Astrocyte (in vitro differentiated cells and primary cell): Measurements from ENCODE around the gene IFNW1.
"Not testable (repeated sequence)": the region's sequence is repeated elsewhere in the genome, so short reads cannot be mapped to it uniquely, and the experiment has no call there.

ENCODE experiments used
- CTCF ChIP-seq: IDR thresholded peaks from 2 replicates; pipeline ENCODE4 v1.5.1; 2011; ENCODE audit warnings: low read depth, mild to moderate bottlenecking, inconsistent platforms, low read length, moderate library complexity; ENCODE audit not compliant: insufficient read depth
- EZH2 ChIP-seq: IDR thresholded peaks from 2 replicates; pipeline ENCODE4 v1.6.1; 2012; ENCODE audit warnings: mild to moderate bottlenecking, low read length, inconsistent platforms; ENCODE audit not compliant: insufficient read depth

GRCh38 chr9:21182810-21183736 lies 41.4 kb upstream of the IFNW1 start:
- peak; percentile 49 for TF ChIP-seq CTCF
- TF ChIP-seq EZH2: not testable (repeated sequence)
